BJ (cell line): ENCODE measurements around the gene NPAS3. TPM values are rescaled to one million over a fixed set of nuclear protein-coding genes. Genes with fewer than 3 reads are reported as not detected.

Experiments used
- CTCF ChIA-PET: fragments of 350-600 bp; formaldehyde crosslinking; extraction: SDS; loops from one replicate; lab custom pipeline; 2021; ENCODE audit warnings: antibody characterized with exemption, inconsistent platforms; lab: Yijun Ruan, JAX
- POLR2A ChIA-PET: fragments of 300-600 bp; sonication (Branson Sonifier 250); formaldehyde crosslinking; extraction: SDS; loops from one replicate; lab custom pipeline; 2021; ENCODE audit warnings: antibody characterized with exemption; lab: Charles Lee
- DNase-seq: peaks from one replicate; pipeline ENCODE4 v3.0.0-alpha.2; 2011; ENCODE audit warnings: low read depth
- H3K27me3 ChIP-seq: 2 replicates; pipeline ENCODE4 v1.6.0; 2011; ENCODE audit warnings: low read length; ENCODE audit not compliant: control insufficient read depth, insufficient read depth
- H3K36me3 ChIP-seq: 2 replicates; pipeline ENCODE4 v1.5.1; 2011; ENCODE audit warnings: low read length; ENCODE audit not compliant: control insufficient read depth, insufficient read depth
- H3K4me3 ChIP-seq: 2 replicates; pipeline ENCODE4 v1.5.1; 2011; ENCODE audit warnings: low read depth, mild to moderate bottlenecking, control low read depth, low read length
- CTCF ChIP-seq: IDR thresholded peaks from 2 replicates; pipeline ENCODE4 v1.5.1; 2011; ENCODE audit warnings: low read depth, mild to moderate bottlenecking, control low read depth, inconsistent platforms, low read length, moderate library complexity; ENCODE audit not compliant: insufficient read depth
- polyA plus RNA-seq: library from polyadenylated mRNA; depleted of rRNA; stranded (reverse); fragments of >200 nt; gene quantifications from 2 replicates; pipeline ENCODE4 v1.2.3, GENCODE V29; 2011

NPAS3 gene
- polyA plus RNA-seq, 1 experiment = 0.09 TPM

GRCh38 chr14:33566082-33566481 lies 627.4 kb downstream of the NPAS3 start:
- no peak for TF ChIP-seq CTCF
- Histone ChIP-seq H3K4me3 (no peak overlapping the region), H3K27me3 (no peaks in the 10 kb centered on the region), H3K36me3 (no peaks in the 10 kb centered on the region)
- ChIA-PET CTCF (interaction anchor here (0.6 kb wide), 1 partner anchor 170 kb away, joined by 3 read pairs; no protein-coding TSS in a partner anchor), POLR2A (no interaction called here)
- DNase-seq = no peak

- no peaks in the 10 kb centered on the region for H3K36me3 ChIP-seq
- no peak for DNase-seq
- no peak overlapping the region for H3K4me3 ChIP-seq
- CTCF ChIA-PET = no interaction called here
- no peaks in the 10 kb centered on the region for H3K27me3 ChIP-seq
- POLR2A ChIA-PET = no interaction called here
- TF ChIP-seq CTCF = no peak
Observed at GRCh38 chr14:33567023-33567728, 628.5 kb downstream of the NPAS3 start.

GRCh38 chr14:33567731-33568130 lies 629.1 kb downstream of the NPAS3 start:
- no peak overlapping the region for H3K4me3 ChIP-seq
- H3K36me3 ChIP-seq = no peaks in the 10 kb centered on the region
- DNase-seq = no peak
- POLR2A ChIA-PET = no interaction called here
- H3K27me3 ChIP-seq = no peaks in the 10 kb centered on the region
- TF ChIP-seq CTCF = no peak
- CTCF ChIA-PET = no interaction called here

- no peak for DNase-seq
Observed at GRCh38 chr14:33568935-33569579, 630.4 kb downstream of the NPAS3 start.

More at GRCh38 chr14:33568935-33569579, 630.4 kb downstream of the NPAS3 start:
- no peak overlapping the region for H3K4me3 ChIP-seq
- POLR2A ChIA-PET = no interaction called here
- H3K27me3 ChIP-seq = no peaks in the 10 kb centered on the region
- CTCF ChIA-PET = interaction anchor here (0.6 kb wide), 1 partner anchor 646 kb away, joined by 3 read pairs; no protein-coding TSS in a partner anchor
- H3K36me3 ChIP-seq = no peaks in the 10 kb centered on the region
- TF ChIP-seq CTCF = no peak
